ENCODE data around the gene DBX1.
A peak's percentile ranks its signal among the peaks of the same experiment; 100 is the strongest.

DBX1 gene

GRCh38 chr11:20127671-20128527, 32.4 kb downstream of the DBX1 start:
- Histone ChIP-seq H3K27ac (no peak overlapping the region), H3K4me2 (no peak overlapping the region), H3K36me3 (ENCODE audit: insufficient read depth) (no peaks in the 10 kb centered on the region), H3K9ac (no peak overlapping the region), H4K20me1 (ENCODE audit: insufficient read depth) (no peaks in the 10 kb centered on the region), H2AFZ (ENCODE audit: low read depth) (no peak overlapping the region), H3K4me3 (IDR thresholded peaks at IDR 0.05; ENCODE audit: insufficient read depth, low read depth, low read length) (no peak overlapping the region), H3K79me2 (ENCODE audit: insufficient read depth, low read depth) (no peaks in the 10 kb centered on the region), H3K4me1 (ENCODE audit: low read depth, poor library complexity, severe bottlenecking) (no peaks in the 10 kb centered on the region), H3K27me3 (ENCODE audit: insufficient read depth, low read depth) (no peaks in the 10 kb centered on the region)
- TF ChIP-seq CTCF (conservative IDR thresholded peaks at IDR 0.05; ENCODE audit: low read depth, low read length): peak; percentile 93

GRCh38 chr11:20126724-20127123, 33.6 kb downstream of the DBX1 start:
- Histone ChIP-seq H3K36me3 (ENCODE audit: insufficient read depth) (no peaks in the 10 kb centered on the region), H3K79me2 (ENCODE audit: insufficient read depth, low read depth) (no peaks in the 10 kb centered on the region), H3K27me3 (ENCODE audit: insufficient read depth, low read depth) (no peaks in the 10 kb centered on the region), H4K20me1 (ENCODE audit: insufficient read depth) (no peaks in the 10 kb centered on the region), H3K4me1 (ENCODE audit: low read depth, poor library complexity, severe bottlenecking) (no peaks in the 10 kb centered on the region), H3K27ac (no peak overlapping the region), H2AFZ (ENCODE audit: low read depth) (no peak overlapping the region), H3K4me3 (IDR thresholded peaks at IDR 0.05; ENCODE audit: insufficient read depth, low read depth, low read length) (no peak overlapping the region), H3K9ac (no peak overlapping the region), H3K4me2 (no peak overlapping the region)
- TF ChIP-seq CTCF (conservative IDR thresholded peaks at IDR 0.05; ENCODE audit: low read depth, low read length): no peak

GRCh38 chr11:20125927-20126326, 34.3 kb downstream of the DBX1 start:
- H3K9ac ChIP-seq: no peak overlapping the region
- H3K4me3 ChIP-seq (IDR thresholded peaks at IDR 0.05; ENCODE audit: insufficient read depth, low read depth, low read length): no peak overlapping the region
- no peak overlapping the region for H3K27ac ChIP-seq
- no peak for TF ChIP-seq CTCF (conservative IDR thresholded peaks at IDR 0.05; ENCODE audit: low read depth, low read length)
- no peaks in the 10 kb centered on the region for H3K79me2 ChIP-seq (ENCODE audit: insufficient read depth, low read depth)
- H4K20me1 ChIP-seq (ENCODE audit: insufficient read depth): no peaks in the 10 kb centered on the region
- H3K4me2 ChIP-seq: no peak overlapping the region
- H3K4me1 ChIP-seq (ENCODE audit: low read depth, poor library complexity, severe bottlenecking): no peaks in the 10 kb centered on the region
- no peaks in the 10 kb centered on the region for H3K27me3 ChIP-seq (ENCODE audit: insufficient read depth, low read depth)
- no peak overlapping the region for H2AFZ ChIP-seq (ENCODE audit: low read depth)
- no peaks in the 10 kb centered on the region for H3K36me3 ChIP-seq (ENCODE audit: insufficient read depth)

- Histone ChIP-seq H3K27ac (no peak overlapping the region), H2AFZ (ENCODE audit: low read depth) (no peak overlapping the region), H4K20me1 (ENCODE audit: insufficient read depth) (no peaks in the 10 kb centered on the region), H3K9ac (no peak overlapping the region), H3K4me1 (ENCODE audit: low read depth, poor library complexity, severe bottlenecking) (no peaks in the 10 kb centered on the region), H3K79me2 (ENCODE audit: insufficient read depth, low read depth) (no peaks in the 10 kb centered on the region), H3K27me3 (ENCODE audit: insufficient read depth, low read depth) (no peaks in the 10 kb centered on the region), H3K36me3 (ENCODE audit: insufficient read depth) (no peaks in the 10 kb centered on the region), H3K4me2 (no peak overlapping the region), H3K4me3 (IDR thresholded peaks at IDR 0.05; ENCODE audit: insufficient read depth, low read depth, low read length) (no peak overlapping the region)
- no peak for TF ChIP-seq CTCF (conservative IDR thresholded peaks at IDR 0.05; ENCODE audit: low read depth, low read length)
Observed at GRCh38 chr11:20122131-20122530, 38.1 kb downstream of the DBX1 start.

Measured in KMS-11 (cell line).